Measurements from ENCODE around the gene CDV3. TPM values are rescaled to one million over a fixed set of nuclear protein-coding genes. Genes with fewer than 3 reads are reported as not detected.

CDV3 gene
- total RNA-seq, 1 donor from 2014 or later: 184 TPM

- Histone ChIP-seq H3K9me3 (no peaks in the 10 kb centered on the region), H3K36me3 (peaks cover 64% of the 10 kb centered on the region), H3K4me3 (no peak overlapping the region), H3K27ac (no peak overlapping the region), H3K27me3 (no peaks in the 10 kb centered on the region), H3K4me1 (no peaks in the 10 kb centered on the region)
- ATAC-seq (no peak), DNase-seq (no peak)
- no peak for TF ChIP-seq CTCF (IDR thresholded peaks at IDR 0.05)
- intact Hi-C loops (cut with DNase I): no loop called here
These were observed 38.0 kb downstream of the CDV3 start for GRCh38 chr3:133611534-133611933.

- Histone ChIP-seq H3K4me1 (no peaks in the 10 kb centered on the region), H3K36me3 (peaks cover 90% of the 10 kb centered on the region), H3K27ac (no peak overlapping the region), H3K27me3 (no peaks in the 10 kb centered on the region), H3K9me3 (no peaks in the 10 kb centered on the region), H3K4me3 (no peak overlapping the region)
- no peak for DNase-seq
- ATAC-seq: no peak
- no peak for TF ChIP-seq CTCF (IDR thresholded peaks at IDR 0.05)
- intact Hi-C loops (cut with DNase I): no loop called here
These were observed 46.7 kb downstream of the CDV3 start for GRCh38 chr3:133620066-133620784.

- Histone ChIP-seq H3K4me3 (no peak overlapping the region), H3K27me3 (no peaks in the 10 kb centered on the region), H3K4me1 (no peaks in the 10 kb centered on the region), H3K36me3 (peaks cover 75% of the 10 kb centered on the region), H3K9me3 (no peaks in the 10 kb centered on the region), H3K27ac (no peak overlapping the region)
- intact Hi-C loops (cut with DNase I): no loop called here
- DNase-seq: no peak
- ATAC-seq: no peak
- no peak for TF ChIP-seq CTCF (IDR thresholded peaks at IDR 0.05)
These were observed 54.3 kb downstream of the CDV3 start for GRCh38 chr3:133627789-133628188.

GRCh38 chr3:133629146-133629545, 55.7 kb downstream of the CDV3 start:
- intact Hi-C loops (cut with DNase I): no loop called here
- Histone ChIP-seq H3K27me3 (no peaks in the 10 kb centered on the region), H3K4me3 (no peak overlapping the region), H3K4me1 (no peaks in the 10 kb centered on the region), H3K27ac (no peak overlapping the region), H3K36me3 (peaks cover 75% of the 10 kb centered on the region), H3K9me3 (no peaks in the 10 kb centered on the region)
- ATAC-seq: no peak
- DNase-seq: no peak
- TF ChIP-seq CTCF (IDR thresholded peaks at IDR 0.05): no peak

- TF ChIP-seq CTCF (IDR thresholded peaks at IDR 0.05): no peak
- DNase-seq (no peak), ATAC-seq (no peak)
- Histone ChIP-seq H3K36me3 (peaks cover 69% of the 10 kb centered on the region), H3K27me3 (no peaks in the 10 kb centered on the region), H3K4me1 (no peaks in the 10 kb centered on the region), H3K9me3 (no peaks in the 10 kb centered on the region), H3K27ac (no peak overlapping the region), H3K4me3 (no peak overlapping the region)
- intact Hi-C loops (cut with DNase I): no loop called here
These were observed 60.0 kb downstream of the CDV3 start for GRCh38 chr3:133633439-133633838.

Other genes starting within 250 kb of the CDV3 start
- gene BFSP2, start 173.6 kb upstream of the CDV3 start, total RNA-seq: not detected
- gene TOPBP1, start 88.3 kb downstream of the CDV3 start, total RNA-seq: 18.1 TPM
- 1.3 TPM for gene TF, start 172.7 kb downstream of the CDV3 start, total RNA-seq
- 45.4 TPM for gene SRPRB, start 232.1 kb downstream of the CDV3 start, total RNA-seq

Measured in upper lobe of right lung (tissue), 1 donor.